Measurements from ENCODE around the gene TNF. TPM values are rescaled to one million over a fixed set of nuclear protein-coding genes. Genes with fewer than 3 reads are reported as not detected.

Gene TNF
- under 1 TPM in 4 of 5 donors, not detected in 1; 0.21 to 0.48 (median 0.23) TPM for polyA plus RNA-seq (ENCODE audit: insufficient read depth in 1 of 5, insufficient read length in 5 of 5, low replicate concordance in 1 of 5)
- long read RNA-seq, donor 1: 0 reads
- long read RNA-seq, donor 2: 0 reads
- long read RNA-seq, donor 3: 0 reads
- long read RNA-seq, donor 4: 0 reads
- long read RNA-seq, donor 5: 0 reads
- long read RNA-seq, donor 6: 0 reads
- long read RNA-seq, donor 7: 0 reads
- long read RNA-seq, donor 8: 0 reads

DNA sequence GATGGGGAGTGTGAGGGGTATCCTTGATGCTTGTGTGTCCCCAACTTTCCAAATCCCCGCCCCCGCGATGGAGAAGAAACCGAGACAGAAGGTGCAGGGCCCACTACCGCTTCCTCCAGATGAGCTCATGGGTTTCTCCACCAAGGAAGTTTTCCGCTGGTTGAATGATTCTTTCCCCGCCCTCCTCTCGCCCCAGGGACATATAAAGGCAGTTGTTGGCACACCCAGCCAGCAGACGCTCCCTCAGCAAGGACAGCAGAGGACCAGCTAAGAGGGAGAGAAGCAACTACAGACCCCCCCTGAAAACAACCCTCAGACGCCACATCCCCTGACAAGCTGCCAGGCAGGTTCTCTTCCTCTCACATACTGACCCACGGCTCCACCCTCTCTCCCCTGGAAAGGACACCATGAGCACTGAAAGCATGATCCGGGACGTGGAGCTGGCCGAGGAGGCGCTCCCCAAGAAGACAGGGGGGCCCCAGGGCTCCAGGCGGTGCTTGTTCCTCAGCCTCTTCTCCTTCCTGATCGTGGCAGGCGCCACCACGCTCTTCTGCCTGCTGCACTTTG is at the start of gene TNF:
Gene TNF (plus strand): TSS at position 231 of the 567 bp plus-strand sequence. CDS start 177 bp downstream, at position 408.
- DNase-seq: no peak

DNA sequence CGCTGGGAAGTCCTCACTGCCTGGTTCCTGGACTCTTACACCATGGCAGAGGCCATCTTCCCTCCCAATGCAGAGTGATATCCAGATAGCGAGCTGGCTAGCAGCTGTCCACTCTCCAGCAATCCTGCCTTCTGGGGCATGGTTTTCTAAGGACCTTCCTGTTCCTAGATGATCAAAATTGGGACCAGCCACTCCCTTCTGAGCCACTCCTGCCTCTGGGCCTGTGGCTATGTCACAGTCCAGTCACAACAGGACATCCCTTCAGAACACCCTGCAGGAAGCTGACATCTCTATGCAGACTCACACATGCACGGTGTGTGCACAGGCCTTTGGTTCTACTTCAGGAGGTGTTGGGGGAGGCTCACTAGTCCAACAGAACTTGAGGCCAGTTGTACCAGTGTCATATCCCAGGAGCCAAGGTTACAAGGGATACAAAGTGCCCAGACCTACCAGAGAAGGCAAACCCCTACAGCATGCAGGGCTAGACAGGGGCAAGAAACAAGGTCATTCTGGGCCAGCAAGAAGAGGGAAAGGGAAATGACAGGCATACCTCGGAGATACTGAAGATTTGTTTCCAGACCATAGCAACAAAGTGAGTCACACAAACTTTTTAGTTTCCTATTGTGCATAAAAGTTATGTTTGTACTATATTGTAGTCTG is 49.3 kb upstream of the TNF start:
- DNase-seq: no peak

DNA sequence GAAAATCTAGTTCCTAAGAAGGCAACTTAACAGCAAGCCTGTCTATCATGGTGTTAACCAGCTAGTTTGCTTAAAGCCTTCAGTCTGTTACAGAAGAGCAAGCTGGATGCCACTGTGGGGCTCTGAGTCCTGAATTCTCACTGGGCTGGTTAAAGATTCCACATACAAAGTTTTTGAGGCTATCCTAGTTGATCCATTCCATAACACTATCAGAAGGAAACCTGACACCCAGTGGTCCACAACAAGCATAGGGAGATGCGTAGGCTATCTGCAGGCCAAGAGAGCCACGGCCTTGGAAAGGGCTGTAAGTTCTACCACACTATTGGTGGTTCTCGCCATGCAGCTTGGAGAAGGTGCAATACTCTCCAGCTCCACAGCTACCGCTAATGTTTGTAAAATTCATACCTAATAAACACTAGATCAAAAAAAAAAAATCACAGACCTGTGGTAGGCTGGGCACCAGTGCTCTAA is 47.0 kb upstream of the TNF start:
- no peak for DNase-seq

- DNase-seq: no peak
Observed at GRCh38 chr6:31528821-31529328, 46.5 kb upstream of the TNF start, which contains the start of gene MCCD1. Gene MCCD1 (plus strand): TSS chr6:31528962. CDS start chr6:31529015, 53 bp downstream.

- no peak for DNase-seq
Observed at GRCh38 chr6:31529329-31530150, 45.8 kb upstream of the TNF start.

DNA sequence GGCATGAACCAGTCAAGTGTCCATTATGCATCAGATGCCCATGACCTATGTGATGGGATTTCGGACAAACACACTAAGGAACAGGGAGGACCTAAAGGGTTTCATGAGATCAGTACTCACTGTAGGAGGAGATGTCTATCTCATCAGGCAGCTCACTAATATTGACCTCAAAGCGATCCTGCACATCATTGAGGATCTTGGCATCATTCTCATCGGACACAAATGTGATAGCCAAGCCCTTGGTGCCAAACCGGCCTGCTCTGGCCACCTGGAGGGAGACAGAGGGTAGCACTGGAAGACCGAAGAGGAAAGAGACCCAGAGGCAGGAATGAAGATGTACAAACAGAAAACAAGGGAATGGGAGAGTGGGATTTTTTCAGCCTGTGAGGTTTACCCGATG is 44.7 kb upstream of the TNF start:
- no peak for DNase-seq

GRCh38 chr6:31531162-31531561 is 44.2 kb upstream of the TNF start:
- no peak for DNase-seq

GRCh38 chr6:31531771-31532643 is 43.4 kb upstream of the TNF start:
- DNase-seq: no peak

- DNase-seq: no peak
Observed at GRCh38 chr6:31532644-31533454, 42.5 kb upstream of the TNF start.

DNA sequence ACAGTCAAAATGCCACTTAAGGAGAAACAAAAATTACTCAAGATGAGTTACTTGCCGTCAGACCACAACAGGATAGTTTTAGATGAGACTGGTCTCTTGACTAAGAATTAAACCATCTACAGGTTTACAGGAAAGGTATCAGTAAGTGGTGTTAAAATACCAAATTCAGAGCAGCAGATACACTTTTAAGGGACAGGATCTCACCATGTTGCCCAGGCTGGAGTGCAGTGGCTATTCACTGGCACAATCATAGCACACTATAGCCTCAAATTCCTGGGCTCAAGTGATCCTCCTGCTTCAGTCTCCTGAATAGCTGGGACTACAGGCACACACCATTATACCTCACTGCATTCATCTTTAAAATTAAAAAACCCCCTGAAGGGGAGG is 41.9 kb upstream of the TNF start:
- no peak for DNase-seq

DNA sequence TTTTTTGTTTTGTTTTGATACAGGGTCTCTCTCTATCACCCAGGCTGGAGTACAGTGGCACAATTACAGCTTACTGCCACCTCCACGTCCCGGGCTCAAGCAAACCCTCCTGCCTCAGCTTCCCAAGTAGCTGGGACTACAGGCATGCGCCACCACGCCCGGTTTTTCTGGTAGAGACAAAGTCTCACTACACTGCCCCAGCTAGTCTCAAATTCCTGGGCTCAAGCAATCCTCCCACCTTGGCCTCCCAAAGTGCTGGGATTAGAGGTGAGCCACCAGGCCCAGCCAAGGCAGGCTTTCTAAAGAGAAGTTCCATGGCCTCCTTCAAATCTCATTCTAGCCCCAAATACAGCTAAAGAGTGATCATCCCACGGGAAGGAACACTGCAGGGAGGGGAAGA is 41.4 kb upstream of the TNF start:
- DNase-seq: no peak

DNA sequence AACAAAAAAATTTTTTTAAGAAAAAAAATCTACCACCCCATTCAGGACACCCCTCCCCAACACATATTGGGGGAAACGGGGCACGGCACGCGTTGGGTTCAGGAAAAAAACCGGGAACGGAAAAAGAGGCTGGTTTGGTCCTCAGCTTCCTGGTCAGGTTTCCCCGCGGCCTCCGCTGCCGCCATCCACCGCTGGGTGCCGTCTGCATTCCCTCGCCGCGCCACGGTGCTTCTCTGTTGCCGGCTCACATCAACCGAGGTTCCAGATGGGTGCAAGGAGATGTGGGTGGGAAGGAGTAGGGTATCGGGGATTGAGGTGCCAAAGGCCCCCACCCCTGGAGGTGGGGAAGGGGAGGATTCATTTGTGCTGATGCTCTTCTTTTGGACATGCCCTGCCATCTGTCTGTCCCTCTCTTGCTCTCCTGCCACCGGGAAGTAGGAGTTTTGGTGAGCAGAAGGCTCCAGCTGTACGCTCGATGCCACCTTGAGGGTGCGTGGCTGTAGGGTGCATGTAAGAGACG is 40.8 kb upstream of the TNF start:
- no peak for DNase-seq

DNA sequence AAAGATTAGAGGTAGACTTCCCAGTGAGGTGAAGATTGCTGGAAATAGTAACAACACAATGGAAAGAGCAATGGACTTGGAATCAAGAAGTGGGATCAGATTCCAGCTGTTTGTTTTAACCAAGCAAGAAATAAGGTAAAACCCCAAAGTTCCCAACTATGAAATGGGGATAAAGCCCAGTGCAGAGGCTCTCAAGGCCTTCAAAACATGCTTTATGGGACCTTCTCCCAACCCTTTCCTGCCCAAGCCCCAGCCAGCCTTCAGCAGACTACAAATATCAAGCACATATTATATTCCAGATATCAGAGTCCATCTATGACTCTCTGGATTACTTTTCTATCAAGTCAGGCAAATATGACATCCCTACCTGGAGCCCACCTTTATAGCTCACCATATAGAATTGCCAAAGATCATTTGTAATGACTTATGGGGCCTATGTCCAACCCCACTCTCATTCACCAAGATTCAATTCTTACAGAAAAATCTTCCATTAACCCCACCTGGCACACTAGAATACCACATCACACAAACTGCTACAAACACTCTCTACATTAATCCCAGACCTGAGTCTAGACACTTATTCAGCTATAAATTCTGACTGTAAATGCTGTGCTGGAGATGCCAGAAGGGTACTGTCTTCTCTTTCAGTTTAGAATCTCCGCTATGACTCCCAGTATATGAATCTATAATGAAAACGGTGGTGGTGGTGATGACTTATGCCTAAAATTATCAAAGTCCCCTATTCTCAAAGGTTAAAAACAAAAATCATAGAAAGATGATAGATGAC is 39.6 kb upstream of the TNF start:
- DNase-seq: no peak

GRCh38 chr6:31538805-31539400 is 36.5 kb upstream of the TNF start:
- DNase-seq: no peak

DNA sequence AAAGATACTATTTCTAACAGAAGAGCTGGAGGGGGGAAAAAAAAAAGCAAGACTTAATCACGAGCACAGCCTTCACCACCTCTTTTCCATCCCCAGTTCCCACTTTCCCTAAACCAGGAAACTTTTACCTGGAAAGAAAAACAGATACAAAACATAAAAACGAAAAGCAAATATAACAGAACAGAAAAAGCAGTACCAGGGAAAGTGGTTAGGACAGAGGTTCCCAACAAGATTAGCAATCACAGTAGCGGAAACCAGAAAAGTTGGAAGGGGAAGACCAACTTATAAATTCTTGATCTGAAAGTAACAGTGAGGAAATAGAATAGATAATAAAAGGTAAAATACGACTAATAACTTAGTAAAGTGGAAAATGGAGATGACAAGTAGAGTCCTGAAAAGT is 34.7 kb upstream of the TNF start:
- DNase-seq: no peak

DNA sequence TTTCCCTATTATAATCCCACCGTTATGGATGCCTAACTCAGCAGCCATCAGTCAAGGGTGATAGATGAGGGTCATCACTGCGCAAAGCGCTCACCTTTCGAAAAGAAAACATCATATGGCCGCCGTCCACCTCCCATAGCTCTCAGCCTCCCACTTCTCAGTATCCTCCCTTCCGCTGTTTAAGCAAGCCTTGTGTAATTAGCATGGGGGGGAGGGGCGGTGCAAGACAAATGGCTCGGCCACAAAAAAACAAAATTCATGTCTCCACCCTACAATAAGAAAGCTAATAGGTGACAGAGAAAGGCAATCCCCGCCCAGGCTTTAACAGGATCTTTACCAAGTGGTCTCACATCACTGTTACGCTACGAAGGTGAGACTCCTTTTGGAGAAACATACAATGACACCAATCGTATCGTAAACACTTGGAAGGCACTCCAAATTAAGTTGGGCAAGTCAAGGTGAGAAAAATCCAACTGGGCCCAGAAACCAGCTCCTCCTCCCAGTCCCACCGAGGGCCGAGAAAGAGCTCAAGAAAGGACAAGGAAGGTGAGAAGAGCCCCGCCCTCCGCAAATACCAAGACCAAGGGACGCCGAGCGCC is 34.2 kb upstream of the TNF start:
- DNase-seq: peak; percentile 35 to 51

DNA sequence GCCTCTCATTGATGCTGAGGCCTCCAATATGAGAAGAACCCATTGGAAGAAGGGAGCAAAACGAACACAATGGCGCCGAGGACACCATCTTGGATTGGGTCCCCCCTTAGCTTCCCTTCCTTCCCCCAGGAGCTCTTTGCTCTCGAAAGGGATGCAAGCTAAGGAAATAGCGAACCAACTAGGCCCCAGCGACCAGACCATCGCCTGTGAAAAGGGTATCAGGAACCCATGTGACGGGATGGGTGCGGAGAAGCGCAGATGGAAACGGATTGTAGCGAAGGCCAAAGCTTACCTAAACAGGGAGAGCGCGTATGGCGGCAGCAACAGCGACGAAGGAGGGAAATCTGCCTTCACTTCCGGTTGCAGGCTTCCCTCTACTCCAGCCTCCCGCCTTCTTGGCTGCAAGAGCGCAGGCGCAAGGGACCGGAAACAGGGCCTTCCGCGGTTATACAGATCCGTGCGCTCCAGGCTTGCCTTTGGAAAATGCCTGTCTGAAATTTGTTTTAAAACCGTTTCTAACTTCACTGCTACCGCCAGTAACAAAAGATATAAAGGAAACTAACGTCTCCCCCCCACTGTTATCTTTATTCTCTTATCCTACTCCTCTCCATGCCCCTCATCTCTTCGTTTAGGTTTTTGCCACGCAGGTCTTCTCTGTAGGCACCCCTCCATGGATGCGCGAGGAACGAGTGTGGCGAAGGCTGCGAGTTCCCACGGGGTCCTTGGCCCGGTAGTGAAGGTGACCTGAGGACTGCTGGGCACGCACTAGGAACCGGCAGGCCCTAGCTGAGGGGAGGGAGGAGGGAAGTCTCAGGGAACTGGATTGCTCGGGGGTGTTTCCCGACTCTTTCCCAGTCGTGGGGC is 33.5 kb upstream of the TNF start, which contains the start of gene DDX39B:
Gene DDX39B (minus strand): TSS at position 346 of the 864 bp plus-strand sequence. CDS start 1,471 bp downstream, outside the sequence.
- DNase-seq: peak; percentile 97

Measured in right lung (tissue), 10 donors.